ENCODE measurements around the gene SDR9C7. TPM values are rescaled to one million over a fixed set of nuclear protein-coding genes. Genes with fewer than 3 reads are reported as not detected.

Gene SDR9C7
- total and polyA plus RNA-seq, 2 of the 8 experiments (the other 6 are each of a cell fraction or from before 2014, with no cell fraction given): 0.11 TPM; not detected in 1

DNA sequence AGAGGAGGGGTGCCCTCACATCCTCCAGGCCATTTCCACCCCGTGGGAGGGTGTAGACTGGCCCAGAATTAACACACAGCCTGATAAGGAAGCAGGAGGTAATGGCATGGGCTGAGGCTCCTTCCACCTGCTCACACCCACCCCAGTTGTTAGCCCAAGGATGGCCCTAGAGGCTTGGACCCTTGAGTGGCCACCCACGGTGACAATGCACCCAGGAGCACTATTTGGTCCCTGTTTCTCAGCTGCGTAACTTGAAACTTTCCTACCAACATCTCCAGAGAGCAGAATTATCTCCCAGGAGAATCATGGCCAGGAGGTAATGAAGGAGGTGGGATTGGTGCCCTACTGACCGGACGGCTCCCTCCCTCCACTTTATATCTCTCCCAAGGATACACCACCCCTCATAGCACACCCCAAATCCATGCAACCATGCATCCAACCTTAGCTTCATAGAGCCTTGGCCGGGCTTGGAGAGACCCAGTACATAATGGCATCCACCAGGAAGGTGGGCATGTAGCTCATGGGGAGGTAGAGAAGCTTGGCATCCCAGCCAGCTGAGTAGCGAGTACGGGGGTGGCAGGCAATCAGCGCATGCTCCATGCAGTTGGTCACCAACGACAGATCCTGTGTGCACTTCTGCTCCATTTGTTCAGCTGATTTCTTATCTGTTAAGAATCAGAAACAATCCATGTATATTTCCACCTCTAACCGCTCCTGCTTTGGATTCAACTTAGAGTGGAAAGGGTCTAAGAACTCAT lies 17.6 kb upstream of the SDR9C7 start (continued):
- TF ChIP-seq CEBPB (IDR thresholded peaks at IDR 0.05; ENCODE audit: low read depth, low read length) (no peak), SUZ12 (IDR thresholded peaks at IDR 0.05; ENCODE audit: low read length) (no peak), CBX5 (IDR thresholded peaks at IDR 0.05; ENCODE audit: low read depth, low read length) (no peak), RNF2 (IDR thresholded peaks at IDR 0.05; ENCODE audit: borderline replicate concordance, low read depth, low read length, missing control alignments, poor library complexity, severe bottlenecking) (no peak), SP4 (IDR thresholded peaks at IDR 0.05; ENCODE audit: low read length) (no peak), GTF2F1 (IDR thresholded peaks at IDR 0.05; ENCODE audit: borderline replicate concordance, low read depth, low read length) (no peak), KDM5A (IDR thresholded peaks at IDR 0.05; ENCODE audit: low read length) (no peak)
- TF ChIP-seq, protein P1, sequence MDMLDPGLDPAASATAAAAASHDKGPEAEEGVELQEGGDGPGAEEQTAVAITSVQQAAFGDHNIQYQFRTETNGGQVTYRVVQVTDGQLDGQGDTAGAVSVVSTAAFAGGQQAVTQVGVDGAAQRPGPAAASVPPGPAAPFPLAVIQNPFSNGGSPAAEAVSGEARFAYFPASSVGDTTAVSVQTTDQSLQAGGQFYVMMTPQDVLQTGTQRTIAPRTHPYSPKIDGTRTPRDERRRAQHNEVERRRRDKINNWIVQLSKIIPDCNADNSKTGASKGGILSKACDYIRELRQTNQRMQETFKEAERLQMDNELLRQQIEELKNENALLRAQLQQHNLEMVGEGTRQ (IDR thresholded peaks at IDR 0.05; ENCODE audit: low read length): no peak

All from H1 (cell line).